GM18868 (cell line): ENCODE results near the gene TMEM120B.
"Not testable (repeated sequence)": the region's sequence is repeated elsewhere in the genome, so short reads cannot be mapped to it uniquely, and the experiment has no call there.

Experiments used
- ATAC-seq: cut with Tn5 transposase; IDR thresholded peaks from one replicate; pipeline ENCODE4 v1.9.1; 2021; ENCODE audit warnings: mild to moderate bottlenecking, moderate library complexity; ENCODE audit not compliant: unreplicated experiment

TMEM120B gene

DNA sequence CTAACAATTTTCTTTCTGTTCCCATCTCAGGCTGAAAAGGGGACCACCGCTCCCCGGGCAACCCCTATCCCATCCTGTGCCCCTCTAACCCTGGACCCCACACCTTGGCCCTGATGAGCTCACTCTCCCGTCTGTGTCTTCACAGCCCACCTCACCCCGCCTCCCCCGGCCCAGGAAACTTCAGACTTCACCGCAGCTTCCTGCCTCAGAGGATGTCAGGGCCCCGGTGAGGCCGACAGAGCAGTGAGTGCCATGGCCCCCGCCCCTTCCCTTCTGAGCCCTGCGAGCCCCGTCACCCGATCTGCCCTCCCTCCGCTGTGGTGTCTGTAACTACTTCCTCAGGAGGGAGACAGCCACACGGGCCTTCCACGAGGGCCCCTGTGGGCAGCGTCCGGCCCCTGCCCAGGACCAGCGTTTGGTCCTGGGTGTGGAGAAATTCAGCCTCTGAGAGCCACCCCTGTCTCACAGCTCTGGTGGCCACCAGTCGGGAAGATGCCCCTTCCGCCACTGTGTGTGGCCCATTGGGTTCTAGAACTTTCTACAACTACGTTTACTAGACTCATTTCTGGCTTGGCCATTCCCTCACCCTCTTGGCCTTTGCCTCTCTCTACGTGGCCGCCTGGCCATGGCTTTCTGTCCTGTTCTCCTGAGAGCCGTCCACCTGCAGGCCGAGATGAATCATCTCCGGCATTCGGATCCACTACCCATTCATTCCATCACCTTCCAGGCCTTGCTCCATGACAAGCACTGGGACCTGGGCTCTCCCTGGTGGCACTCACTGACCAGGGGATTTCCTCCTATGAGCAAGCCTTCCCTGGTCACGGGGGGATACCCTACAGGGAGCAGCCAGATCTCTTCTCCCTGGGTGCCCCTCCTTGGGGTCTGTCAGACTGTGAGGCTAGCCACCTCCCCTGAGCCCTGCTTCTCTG is 77.5 kb downstream of the TMEM120B start:
- peak; percentile 45 for ATAC-seq

DNA sequence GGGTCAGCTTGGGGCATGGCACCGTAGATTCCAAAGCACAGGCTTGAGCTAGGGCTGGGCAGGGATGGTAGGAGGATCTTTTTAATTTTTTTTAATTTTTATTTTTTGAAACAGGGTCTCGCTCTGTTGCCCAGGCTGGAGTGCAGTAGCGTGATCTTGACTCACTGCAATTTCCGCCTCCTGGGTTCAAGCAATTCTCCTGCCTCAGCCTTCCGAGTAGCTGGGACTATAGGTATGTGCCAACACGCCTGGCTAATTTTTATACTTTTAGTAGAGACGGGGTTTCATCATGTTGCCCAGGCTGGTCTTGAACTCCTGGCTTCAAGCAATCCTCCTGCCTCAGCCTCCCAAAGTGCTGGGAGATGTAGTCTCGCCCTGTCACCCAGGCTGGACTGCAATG is 78.2 kb downstream of the TMEM120B start:
- not testable (repeated sequence) for ATAC-seq

DNA sequence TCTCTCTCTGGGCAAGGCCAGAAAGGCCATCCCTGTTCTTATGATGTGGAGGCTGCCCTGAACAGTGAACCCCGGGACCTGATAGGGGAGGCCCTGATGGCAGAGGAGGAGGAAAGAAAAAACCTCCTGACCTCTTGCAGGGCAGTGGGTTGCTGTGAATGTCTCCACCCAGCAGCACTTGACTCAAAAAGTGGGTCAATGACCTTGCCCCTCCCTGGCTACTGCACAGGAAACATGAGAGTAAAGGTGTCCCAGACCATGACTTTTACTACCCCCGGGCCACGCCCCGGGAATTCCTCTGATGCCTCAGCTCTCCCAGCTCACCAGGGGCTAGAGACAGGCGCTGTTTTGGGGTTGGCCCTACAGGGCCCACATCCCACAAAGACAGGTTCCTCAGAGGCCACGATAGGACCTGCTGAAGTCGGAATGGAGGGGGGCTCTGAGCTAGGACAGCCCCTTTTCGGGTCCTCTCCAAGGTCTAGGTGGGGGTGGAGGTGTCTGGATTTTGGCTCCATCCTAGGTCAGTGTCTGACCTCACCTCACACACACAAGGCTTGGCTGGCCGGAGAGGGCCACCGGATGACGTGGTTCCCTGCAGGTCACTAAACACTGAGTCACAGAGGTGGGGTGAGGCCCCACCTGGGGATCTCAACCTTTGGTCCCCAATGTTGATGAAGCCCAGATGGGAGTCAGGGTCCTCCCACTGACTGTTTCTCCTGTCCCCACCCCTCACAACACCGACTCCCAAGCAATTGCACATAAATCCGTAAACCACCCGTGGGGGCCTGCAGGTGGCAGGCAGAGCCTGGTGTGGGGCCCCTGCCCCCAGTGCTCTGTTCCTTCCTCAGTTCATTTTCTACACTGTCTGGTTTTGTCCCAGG is 79.4 kb downstream of the TMEM120B start:
- no peak for ATAC-seq

DNA sequence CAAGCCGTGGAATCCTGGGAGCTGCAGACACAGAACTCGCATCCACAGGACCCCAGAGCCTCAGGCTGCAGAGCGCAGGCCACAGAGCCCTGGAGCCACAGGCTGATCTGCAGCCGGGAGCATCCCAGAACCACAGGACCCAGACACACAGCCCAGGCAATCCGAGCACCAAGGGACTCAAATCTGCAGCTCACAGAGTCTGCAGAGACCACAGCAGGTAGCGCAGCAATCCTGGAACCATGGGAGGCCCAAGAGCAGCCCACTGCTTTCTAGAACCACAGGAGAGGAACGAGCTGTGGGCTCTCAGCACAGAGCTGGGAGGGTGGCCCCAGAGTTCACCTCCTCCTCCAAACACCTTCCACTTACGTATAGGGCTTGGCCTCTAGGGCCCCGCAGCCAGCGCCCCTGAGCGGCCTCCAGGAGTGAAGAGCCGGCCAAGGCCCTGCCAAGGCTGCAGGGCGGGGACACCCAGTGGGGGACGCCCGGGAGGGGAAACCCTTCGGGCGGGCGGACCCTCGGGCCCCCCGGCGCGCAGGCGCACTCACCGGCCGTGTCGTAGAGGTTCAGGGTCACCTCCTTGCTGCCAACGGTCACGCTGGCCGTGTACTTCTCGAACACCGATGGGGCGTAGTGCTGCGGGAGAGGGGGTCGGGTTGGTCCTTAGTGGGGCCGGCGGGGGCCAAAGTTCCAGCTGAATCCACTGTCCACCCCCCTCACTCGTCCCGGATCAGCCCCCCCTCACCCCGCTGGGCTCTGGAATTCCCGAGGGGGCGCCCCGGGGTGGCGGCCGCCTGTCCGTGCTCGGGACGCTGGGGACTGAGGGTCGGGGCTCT is 80.3 kb downstream of the TMEM120B start:
- ATAC-seq = no peak

DNA sequence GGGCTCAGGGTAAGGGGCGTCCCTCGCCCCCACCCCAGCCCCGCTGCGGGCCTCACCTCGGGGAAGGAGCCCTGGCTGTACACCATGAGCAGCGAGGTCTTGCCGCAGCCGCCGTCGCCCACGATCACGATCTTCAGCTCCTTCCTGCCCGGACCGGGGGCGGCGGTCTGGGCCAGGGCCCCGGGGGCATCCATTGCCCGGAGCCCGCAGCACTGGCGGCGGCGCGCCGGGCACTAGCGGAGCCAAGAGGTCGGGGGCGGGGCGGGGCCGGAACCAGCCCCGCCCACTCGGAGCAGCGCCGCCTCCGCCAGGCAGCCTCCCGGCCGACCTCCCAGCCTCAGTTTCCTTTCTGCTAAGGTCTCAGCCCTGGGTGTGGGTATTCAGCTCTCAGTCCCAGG is 80.9 kb downstream of the TMEM120B start, which contains the start of gene RHOF:
Gene RHOF (minus strand): TSS at position 249 of the 398 bp plus-strand sequence. CDS start 55 bp downstream, at position 194.
- ATAC-seq = peak; percentile 7

DNA sequence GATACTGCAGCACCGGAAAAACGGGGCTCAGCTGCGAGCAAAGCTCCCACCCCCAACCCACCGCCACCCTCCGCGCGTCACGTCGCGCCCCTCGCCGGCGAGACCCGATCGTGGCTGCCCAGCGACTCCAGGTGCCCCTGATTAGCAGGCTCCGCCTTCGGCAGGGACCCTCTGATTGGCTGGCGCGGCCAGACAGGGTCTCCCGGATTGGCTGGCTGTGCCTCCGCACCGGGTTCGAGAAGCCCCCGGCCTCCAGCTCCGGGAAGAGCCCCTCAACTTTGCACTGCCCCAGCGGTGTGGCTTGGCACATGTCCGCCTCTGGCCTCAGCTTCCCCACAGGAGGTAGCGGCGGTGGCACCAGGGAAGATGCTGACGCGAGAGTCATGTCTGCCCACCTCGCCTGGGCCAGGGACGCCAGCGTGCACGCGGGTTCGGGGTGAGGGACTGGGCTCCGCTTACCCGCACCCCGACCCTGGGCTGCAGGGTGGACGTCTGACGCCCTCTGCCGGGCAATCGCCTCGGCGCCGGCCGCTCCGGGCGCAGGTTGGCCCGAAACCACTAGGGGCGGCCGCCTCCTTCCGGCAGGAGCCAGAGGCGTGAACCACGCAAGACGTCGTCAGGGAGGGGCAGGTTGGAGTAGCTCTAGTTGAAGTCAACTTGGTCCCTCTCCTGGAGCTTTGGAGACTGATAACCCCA is 81.4 kb downstream of the TMEM120B start:
- ATAC-seq = peak; percentile 48

DNA sequence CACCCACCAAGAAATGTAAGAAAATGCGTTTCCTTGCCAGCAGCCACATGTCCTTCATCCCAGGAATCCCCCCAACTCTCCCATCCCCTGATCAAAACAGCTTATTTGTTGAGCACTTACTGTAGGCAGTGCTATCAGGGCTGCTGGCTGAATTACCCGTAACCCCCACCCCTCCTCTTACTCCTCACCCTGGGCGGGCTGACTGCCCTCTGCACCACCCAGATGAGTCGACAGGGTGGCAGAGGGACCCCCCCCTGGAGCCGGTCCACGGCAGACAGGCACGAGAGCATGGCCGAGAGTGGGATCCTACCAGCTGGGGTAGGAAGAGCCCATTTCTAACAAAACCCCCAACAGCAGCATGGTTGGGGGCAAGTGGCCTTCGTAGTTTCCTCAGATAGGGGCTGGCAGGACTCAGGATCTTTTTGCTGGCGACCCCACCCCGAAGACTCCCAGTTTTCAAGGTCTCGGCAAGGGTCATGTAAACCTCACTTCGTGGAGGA is 82.0 kb downstream of the TMEM120B start:
- no peak for ATAC-seq

DNA sequence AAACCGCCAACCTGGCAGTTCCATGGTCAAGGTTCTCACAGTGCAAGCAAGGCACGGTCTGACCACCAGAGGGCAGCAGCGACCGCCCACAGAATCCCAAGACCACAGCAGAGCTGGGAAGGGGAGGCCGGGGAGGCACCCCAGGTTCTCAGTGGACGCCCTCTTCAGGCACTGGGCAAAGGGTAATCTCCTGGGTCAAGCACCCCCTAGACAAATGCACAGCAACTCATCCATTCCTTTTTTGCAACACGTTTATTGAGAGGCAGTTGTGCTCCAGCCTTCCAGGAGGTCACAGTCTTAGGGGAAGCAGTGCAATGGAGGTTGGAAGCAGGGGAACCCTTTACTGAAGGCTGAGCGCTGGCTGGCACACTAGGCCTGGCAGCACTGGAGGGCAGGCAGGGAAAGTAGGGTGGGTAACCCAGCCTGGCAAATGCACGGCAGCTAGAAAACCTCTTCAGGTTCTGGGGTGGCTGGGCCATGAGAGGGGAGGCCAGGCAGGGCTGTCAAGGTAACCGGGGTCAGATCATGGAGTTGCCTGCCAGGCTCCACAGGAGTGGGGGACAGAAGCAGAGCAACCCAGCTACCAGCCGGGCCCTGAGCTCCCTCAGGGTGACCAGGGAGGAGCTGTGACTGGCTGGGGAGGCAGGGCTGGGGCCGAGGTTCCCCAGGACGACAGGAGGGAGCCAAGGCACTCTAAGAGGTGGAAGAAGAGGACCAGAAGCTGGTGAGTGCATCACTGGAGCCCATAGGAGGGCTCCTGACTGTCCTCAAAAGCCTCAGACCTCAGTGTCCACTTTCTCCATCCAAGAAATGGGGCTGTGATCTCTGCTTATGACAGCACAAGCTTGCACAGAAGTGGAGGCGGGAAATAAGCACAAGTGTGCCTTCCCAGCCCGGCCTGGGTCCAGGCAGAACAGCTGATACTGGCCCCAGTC is 82.7 kb downstream of the TMEM120B start:
- no peak for ATAC-seq

DNA sequence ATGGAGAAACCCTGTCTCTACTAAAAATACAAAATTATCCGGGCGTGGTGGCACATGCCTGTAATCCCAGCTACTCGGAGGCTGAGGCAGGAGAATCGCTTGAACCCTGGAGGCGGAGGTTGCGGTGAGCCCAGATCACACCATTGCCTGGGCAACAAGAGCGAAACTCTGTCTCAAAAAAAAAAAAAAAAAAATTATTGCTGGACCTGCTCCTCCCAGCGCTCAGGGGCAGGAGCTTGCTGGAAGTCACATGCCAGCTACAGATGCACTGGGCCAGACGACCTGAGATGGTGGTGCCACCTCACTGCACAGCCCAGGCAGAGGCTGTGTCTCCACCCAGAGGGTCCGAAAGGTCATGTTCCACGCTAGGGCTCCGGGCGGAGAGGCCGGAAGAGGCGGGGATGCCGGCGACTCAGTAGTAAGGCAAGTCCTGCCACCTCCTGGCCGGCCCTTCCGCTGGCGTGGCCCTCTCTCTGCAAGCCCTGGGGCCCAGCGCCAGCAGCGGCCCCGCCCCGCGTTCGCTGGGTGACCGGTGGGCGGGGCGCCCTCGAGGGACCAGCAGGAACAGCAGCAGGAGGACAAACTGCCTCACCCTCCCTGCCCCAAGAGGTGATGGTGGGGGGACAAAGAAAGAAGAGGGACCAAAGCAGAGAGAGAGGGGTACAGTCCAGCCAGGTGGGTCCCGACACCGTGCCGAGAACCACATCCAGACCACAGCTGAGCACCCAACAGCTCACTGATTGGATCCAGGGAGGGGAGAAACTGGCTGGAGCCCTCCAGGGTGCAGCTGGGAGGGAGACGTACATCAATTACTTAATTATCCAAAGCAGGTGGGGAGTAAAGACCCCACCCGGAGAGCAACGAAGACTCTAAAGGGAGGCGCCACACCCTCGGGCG is 84.6 kb downstream of the TMEM120B start:
- ATAC-seq = no peak

DNA sequence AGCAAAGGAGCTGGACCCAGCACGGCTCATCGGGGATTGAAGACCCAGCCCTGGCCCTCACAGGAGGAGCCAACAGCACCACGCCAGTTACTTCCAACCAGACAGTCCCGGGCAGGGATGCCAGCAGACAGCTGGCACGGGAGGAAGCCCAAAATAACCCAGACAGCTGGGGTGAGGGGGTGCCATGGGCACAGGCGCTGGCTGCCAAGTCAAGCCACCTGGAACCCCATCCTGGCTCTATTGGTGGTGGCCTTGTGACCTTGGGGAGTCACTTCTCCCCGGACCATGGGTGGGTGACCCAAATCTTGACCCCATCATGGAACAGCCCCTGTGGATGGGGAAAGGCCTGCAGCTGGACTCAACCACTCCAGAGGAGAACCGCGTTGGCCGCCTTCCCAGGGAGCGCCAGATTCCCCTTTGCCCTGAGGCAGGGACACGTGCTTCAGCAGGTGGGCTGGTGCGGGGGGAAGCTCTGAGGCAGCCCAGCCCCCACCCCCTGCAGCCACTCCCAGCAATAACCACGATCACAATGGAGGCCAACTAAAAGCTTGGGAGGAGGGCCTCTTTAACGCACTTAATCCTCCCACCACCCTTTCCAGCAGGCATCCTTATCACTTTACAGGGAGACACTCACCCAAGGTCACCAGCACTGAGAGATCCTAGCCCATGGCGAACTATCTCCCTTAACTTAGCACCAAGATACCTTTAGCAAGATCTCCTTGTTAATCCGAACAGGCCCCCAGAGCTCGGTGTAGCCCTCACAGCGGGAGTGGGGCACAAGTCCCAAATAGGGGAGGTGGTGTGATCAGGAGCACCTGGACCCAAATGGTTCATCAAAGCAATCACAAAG is 85.6 kb downstream of the TMEM120B start:
- ATAC-seq = no peak

DNA sequence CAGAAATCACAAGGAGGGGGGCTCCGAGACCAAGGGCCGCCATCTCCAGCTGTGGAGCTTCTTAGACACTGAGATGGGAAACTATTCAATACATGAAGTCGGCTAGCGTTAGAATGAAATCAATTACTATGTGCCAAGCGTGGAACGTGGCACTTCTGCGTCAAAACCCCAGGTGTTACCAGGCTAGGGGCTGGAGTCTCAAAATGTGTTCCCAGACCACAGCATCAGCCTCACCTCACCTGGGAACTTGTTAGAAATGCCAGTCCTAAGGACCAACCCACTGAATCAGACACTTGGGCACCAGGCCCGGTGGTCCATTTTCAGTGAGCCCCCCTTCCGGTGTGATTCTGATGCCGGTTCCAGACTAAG is 86.2 kb downstream of the TMEM120B start:
- ATAC-seq = no peak

DNA sequence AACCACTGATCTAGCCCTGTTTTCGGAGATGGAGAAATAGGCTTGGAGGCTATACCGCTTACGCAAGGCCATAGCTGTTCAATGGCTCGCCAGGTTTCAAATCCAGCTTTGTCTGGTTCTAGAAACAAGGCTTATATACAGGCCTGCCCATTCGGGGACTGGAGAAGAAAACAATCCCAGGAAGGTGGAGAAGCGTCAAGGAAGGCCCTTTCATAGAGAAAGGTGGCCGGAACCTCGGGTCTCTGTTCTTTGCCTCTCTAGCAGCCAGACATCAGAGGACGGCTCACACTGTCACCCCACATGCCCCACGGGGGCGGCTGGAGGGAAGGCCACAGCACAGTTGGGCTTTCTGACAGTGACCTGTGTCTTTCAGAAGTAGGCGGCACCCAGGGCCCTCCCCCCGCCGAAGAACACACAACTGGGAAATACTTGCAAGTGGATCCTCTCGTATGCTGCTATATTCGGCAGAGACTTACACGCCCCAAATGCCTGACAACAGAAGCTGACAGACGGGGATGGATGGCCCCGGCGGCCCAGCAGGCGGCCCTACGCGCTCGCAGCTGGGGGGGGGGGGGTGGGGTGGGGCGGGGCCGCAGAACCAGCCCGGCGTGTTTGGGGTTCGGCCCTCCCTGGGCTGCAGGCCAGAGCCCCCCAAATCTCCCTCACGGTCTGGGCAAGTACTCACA is 86.7 kb downstream of the TMEM120B start:
- ATAC-seq = no peak

DNA sequence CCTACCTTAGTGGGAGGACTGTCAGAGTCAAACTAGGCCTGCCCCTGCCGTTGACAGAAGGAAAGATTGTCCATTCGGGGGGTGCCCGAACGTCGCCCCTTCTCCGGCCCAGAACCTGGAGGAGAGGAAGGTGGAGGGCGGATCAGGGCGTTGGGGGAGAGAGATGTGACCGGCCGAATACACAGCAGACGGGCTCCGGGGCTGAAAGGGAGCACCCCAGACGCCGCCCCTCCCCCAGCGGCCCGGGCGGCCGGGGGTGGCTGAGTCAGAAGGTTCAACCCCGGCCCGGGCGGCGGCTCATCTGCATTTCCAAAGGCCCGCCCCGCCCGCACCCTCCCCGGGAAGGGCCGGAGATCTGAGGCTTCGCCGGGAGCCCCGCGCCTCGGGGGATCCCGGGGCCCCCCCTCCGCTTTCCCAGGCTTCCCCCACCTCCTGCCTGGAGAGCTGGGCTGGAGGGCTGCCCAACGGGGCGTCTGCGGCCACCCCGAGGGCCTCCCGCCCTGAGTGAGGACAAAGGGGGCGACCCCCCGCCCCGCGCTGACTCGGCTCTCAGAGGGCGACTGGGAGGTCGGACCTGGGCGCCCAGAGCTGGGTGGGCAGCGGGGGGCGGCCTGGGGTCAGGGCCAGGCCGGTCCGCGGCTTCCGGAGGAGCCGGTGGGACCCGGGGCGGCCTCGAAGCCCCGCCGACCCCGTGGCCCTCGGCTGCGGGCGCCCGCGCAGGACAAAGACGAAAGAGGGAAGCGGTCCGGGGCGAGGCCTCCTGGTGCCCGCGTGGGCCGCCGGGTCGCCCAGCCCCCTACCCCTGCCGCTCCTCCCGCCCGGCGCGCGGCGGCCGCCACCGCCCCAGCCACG is 87.5 kb downstream of the TMEM120B start:
- ATAC-seq = no peak

DNA sequence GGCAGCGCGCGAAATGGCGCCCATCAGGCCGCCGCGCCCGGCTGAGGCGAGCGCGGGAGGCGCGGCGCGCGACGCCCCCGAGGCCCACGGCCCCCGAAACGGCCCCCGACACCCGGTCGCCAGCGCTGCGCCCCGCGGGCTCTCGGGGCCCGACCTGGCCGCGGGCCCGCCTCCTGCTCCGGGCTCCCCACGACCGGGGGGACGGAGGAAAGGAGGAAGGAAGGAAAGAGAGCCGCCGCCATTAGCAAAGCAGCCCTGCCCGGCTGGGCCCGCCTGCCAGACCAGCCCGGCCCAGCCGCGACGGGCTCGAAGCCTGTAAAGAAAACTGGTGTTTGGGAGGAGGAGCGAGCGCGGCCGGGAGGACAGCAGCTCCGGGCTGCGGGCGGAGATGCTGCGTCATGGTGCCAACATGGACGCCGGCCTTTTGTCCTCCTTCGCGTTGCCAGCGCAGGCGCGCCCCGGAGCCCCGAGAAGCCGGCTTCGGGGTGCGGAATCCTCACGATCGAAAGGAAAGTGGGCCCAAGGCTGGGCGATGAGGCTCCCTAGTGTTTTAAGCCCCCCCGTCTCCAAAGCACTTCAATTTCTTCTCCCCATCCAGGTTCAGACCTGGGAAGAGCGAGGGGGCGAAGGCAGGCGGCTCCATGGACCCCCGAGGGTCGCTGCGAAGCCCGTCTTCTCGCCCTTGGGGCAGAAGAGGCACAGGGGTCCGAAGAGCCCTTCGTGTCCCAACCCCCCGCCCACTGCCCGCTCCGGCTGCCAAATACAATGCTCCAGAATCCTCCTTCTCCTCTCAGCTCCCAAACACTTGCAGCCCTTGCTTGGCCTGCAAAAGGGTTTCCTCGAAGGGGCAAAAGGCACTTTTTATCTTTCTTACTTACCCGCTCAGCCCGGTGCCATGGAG is 88.4 kb downstream of the TMEM120B start:
- no peak for ATAC-seq
